Measurements from ENCODE around the gene HK3.

Gene HK3

GRCh38 chr5:176865964-176866363 lies 33.2 kb downstream of the HK3 start:
- no peak overlapping the region for H3K27ac ChIP-seq
- TF ChIP-seq CTCF (conservative IDR thresholded peaks at IDR 0.05) (no peak), ZFX (IDR thresholded peaks at IDR 0.05) (no peak)

GRCh38 chr5:176864755-176865154 lies 34.4 kb downstream of the HK3 start:
- no peak for TF ChIP-seq CTCF (conservative IDR thresholded peaks at IDR 0.05)
- TF ChIP-seq ZFX (IDR thresholded peaks at IDR 0.05) = no peak
- no peak overlapping the region for H3K27ac ChIP-seq

GRCh38 chr5:176863765-176864098 lies 35.4 kb downstream of the HK3 start:
- TF ChIP-seq CTCF (conservative IDR thresholded peaks at IDR 0.05) (no peak), ZFX (IDR thresholded peaks at IDR 0.05) (no peak)
- H3K27ac ChIP-seq = peak overlapping the region; percentile 29

GRCh38 chr5:176863041-176863764 lies 35.9 kb downstream of the HK3 start:
- TF ChIP-seq ZFX (IDR thresholded peaks at IDR 0.05) (no peak), CTCF (conservative IDR thresholded peaks at IDR 0.05) (no peak)
- H3K27ac ChIP-seq = peak overlapping the region; percentile 93

- H3K27ac ChIP-seq = peak overlapping the region; percentile 93
- TF ChIP-seq CTCF (conservative IDR thresholded peaks at IDR 0.05) = no peak; the same call in 1 of the 2 replicates
- TF ChIP-seq ZFX (IDR thresholded peaks at IDR 0.05) = 0 out of 2 replicates have a peak, but pooled peaks have one; percentile 23
Measured at GRCh38 chr5:176862330-176862995, 36.7 kb downstream of the HK3 start.

GRCh38 chr5:176861276-176861675 lies 37.9 kb downstream of the HK3 start:
- H3K27ac ChIP-seq = peak overlapping the region; percentile 93
- no peak for TF ChIP-seq CTCF (conservative IDR thresholded peaks at IDR 0.05)
- no peak for TF ChIP-seq ZFX (IDR thresholded peaks at IDR 0.05)

- TF ChIP-seq CTCF (conservative IDR thresholded peaks at IDR 0.05) (no peak), ZFX (IDR thresholded peaks at IDR 0.05) (no peak)
- no peak overlapping the region for H3K27ac ChIP-seq
Measured at GRCh38 chr5:176860381-176860780, 38.8 kb downstream of the HK3 start.

Data from C4-2B (cell line).